GM19238 (cell line): Measurements from ENCODE around the gene STX17.
A peak's percentile ranks its signal among the peaks of the same experiment; 100 is the strongest.
"Not testable (repeated sequence)": the region's sequence is repeated elsewhere in the genome, so short reads cannot be mapped to it uniquely, and the experiment has no call there.

ENCODE experiments used
- DNase-seq: peaks from one replicate; pipeline ENCODE4 v3.0.0; 2011; ENCODE audit warnings: low spot score; ENCODE audit not compliant: insufficient read length

STX17 gene

DNA sequence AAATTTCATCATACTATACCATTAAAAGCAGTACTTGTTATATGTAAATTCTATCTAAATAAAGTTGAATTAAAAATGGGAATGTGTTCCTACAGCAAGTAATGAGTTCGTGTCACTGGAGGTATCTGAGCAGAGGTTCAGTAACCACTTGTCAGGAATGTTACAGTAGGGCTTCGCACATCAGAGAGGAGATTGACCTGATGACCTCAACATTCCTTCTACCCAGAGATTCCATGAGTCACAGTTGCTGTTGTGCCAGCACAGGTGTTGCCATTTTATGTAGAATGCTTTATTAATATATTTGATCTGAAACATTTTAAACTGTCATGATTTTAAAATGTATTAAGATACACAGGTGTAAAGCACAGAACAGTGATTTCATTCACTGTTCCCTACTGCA, 60.3 kb downstream of the STX17 start:
- no peak for DNase-seq

DNA sequence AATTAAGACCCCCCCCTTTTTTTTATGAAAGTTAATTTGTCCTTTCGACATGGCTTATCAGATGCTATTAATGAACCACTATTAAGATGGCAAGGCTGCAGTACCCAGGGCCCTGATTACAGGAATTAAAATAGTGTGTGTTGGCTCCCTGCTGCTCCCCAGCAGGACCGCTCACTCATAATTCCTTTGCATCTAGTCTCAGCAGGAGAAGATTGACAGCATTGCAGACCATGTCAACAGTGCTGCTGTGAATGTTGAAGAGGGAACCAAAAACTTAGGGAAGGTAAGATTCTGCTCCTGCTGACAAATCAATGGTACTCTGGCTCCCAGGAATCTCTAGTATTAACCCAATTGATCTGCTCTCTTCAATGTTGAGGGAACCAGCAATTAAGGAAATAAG, 61.0 kb downstream of the STX17 start:
- DNase-seq: no peak

DNA sequence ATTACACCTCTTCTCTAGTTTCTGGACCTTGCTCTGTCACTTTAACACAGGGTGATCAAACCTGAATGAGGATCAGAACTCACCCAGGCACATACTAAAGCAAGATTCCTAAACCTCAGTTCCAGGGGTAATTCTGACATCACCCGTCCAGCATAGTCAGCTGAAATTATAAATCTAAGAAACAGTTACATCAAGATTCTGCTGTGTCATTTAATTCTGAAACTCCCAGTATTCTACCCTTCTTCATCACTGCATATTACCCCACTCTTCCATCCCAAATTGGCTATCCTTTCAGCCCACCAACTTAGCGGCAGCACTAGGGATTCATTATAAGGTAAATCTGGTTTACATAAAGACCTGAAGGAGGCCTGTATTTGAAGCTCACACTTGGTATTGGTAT, 64.0 kb downstream of the STX17 start:
- no peak for DNase-seq

DNA sequence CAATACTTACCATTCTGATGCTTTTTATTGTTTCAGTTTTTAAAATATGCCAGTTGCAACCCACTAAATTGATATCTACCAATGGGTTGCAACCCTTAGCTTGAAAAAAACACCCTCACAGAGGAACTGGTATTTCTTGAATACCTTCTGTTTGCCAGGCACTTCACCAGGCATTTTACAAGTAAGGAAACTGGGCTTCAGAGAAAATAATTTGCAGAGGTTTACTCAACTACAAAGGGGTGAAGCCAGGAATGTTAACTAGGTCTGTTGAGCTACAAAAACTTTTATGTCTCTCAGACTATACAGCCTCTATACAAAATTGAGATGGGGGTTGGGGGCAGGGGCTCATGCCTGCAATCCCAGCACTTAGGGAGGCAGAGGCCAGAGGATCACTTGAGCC, 65.0 kb downstream of the STX17 start:
- no peak for DNase-seq

DNA sequence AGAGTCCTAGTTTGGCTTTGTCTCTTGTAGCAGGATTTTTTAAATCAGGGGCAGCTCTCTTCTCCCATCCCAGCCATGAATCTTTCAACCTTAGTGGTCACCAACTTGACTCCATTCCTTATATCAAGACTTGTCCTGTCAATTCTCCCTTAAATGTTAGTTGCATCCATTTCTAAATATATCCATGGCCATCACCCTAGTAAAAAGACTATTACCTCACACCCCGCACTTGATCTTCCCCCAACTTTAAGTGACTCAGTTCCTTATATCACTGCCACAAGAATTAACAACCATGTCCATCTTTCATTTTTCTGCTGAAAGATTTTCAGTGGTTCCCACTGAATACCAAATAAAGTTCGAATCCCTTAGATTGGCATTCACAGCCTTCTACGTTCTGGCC, 67.0 kb downstream of the STX17 start:
- DNase-seq: no peak

DNA sequence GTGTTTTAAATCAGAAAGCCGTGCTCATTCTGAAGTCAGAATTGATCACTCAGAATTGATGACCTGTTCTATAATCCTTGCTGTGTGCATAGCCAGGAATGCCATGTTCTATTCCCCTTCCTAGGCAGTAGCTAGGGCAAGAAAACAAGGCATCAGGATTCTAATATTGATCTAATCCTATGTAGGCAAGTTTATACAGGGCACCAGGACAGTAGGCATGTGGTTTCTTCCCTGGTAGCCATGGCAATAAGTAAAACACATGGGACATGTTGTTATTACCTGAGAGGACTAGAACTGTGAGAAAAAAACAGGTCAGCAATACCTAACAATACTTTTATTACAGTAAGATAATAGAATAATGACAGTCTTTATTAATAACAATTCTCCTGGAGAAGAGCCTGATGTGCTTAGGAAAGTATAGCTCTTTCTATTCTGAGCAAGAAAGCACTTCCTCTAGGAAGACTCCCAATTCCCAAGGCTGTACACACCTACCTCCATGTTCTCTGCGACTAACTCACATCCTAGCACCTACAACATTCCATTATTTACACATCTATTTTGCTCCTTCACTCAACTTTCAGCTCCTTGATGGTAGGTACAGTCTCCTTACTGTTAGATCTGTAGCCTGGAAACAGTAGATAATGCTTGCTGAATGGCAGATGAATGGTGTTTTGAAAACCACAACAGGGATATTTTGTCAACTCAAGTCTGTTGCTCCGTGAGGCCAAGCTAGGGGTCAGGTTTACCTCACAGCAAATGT, 70.8 kb downstream of the STX17 start:
- no peak for DNase-seq

DNA sequence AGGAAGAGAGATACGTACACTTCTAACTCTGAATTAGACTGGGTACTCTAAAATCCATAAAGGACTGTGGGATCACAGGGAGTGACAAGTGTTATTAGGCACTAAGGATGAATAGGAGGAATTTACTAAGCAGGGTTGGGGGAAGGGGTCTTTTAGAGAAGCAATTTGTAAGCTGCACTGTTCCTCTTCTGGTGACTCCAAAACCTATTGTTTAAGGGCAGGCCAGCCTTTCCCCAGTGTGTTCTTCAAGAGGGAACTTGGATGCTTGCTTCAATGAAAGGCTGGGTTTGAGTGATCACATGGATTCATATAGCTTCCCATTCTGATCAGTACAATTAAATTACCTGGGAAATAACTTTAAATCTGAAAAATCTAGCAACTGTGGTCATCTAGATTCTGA, 71.8 kb downstream of the STX17 start:
- no peak for DNase-seq

DNA sequence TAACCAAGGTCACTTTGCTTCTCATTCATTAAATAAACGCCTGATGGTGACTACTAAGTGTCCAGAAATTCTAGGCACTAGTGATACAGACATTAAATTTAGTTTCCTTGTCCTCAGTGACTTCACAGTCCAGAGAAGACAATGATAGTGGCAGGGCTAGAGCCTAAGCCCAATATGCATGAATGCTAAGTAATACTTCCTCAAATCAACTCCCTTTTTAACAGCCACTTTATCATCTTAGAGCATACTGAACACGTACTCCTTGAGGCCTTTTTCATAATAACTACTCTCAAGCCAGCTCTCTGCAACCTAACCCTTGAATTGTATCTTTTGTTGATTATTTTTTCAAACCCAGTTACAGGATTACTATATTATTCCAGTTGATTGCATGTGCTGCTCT, 74.1 kb downstream of the STX17 start:
- DNase-seq: no peak

DNA sequence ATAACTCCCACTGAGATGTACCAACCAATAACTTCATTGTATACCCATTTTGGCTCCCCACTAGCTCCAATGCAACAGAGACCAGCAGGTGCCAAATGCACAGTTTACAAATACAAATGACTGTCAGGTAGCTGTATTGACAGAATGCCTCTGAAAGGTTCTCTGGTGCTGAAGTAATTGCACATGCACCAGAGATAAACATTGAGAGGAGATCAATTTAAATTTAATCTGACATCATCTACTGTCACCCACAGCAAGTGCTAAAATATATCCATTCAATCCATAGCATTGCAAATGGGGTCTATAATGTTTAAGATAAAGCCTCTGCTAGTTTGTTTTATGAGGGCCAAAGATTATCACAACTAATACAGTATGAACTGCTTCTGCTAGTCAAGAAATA, 80.2 kb downstream of the STX17 start:
- DNase-seq: no peak

DNA sequence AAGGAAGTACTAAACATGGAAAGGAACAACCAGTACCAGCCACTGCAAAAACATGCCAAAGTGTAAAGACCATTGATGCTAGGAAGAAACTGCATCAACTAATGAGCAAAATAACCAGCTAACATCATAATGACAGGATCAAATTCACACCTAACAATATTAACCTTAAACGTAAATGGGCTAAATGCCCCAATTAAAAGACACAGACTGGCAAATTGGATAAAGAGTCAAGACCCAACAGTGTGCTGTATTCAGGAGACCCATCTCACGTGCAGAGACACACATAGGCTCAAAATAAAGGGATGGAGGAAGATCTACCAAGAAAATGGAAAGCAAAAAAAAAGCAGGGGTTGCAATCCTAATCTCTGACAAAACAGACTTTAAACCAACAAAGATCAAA, 84.1 kb downstream of the STX17 start:
- not testable (repeated sequence) for DNase-seq

DNA sequence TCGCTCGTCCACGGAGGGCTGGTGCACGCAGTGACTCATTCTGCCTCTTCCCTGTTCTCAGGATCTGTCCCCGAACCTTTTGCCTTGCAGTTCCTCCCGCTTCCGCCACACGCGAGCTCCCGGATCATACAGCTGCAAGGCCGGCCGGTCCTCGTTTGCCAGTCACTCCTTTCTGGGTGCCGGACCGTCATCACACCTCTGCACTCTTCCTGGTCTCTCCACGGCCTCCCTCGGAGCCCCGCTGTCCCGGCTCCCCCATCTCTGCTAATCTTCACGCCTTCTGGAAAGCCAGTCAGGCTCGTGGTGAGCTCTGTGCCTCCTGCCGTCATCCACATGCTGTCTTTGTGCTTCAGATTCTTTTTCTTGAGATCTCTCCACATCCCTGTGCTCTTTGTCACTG, 91.8 kb downstream of the STX17 start:
- DNase-seq: no peak

DNA sequence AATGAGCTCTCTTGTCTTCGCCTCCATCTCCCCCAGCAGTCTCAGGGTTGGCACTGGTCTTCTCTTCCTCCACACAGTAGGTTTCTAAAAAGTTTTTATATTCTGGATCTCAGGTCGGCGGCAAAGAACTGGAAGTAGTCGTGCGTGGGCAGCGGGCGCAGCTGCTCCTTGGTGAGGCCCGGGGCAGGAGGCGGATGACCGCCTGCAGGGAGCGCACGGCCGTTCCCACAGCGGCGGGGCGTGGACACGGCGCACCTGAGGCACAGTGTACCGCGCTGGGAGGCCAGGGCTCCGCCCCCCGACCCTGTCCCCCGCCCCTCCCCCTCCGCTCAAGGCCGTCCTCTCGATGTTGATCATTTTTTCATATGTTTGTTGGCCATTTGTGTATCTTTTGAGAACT, 92.4 kb downstream of the STX17 start:
- DNase-seq: no peak

DNA sequence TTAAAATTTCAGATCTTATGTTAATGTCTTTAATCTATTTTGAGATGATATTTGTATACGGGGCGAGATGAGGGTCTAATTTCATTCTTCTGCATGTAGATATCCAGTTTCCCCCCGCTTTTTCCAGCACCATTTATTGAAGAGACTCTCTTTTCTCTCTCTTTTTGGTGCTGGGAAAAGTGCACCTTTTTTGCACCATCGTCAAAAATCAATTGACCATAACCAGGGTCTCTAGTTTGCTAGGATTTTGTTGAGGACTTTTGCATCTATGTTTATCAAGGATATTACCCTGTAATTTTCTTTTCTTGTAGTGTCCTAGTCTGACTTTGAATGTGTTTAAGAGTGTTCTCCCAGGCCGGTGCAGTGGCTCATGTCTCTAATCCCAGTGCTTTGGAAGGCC, 93.3 kb downstream of the STX17 start:
- DNase-seq: no peak

DNA sequence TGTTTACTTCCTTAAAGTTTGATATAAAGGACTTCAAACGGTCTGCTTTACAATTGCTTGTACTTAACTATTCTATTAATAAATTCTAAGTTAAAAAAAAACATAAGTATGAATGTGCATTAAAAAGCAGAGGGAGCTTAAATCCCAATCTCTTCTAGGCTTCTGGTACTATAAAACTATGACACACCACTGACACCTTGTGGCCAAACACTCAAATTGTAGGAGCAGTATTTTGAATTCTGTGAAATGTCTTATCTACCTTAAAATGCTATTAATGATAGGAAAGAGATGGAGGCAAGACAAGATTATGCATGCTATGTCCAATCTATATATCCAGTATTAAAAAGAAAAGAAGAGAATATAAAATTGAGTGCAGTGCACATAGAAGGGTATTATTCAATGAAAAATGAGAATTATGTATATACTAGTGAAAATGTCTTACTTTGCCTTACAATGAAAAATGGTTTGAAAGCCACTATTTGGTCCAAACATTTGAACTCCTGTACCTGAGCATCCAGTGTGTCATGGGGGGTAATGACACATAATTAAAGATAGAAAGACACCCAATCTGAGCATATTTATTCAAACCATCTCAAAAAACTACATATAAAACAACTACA, 104.7 kb downstream of the STX17 start:
- DNase-seq: peak; percentile 6

DNA sequence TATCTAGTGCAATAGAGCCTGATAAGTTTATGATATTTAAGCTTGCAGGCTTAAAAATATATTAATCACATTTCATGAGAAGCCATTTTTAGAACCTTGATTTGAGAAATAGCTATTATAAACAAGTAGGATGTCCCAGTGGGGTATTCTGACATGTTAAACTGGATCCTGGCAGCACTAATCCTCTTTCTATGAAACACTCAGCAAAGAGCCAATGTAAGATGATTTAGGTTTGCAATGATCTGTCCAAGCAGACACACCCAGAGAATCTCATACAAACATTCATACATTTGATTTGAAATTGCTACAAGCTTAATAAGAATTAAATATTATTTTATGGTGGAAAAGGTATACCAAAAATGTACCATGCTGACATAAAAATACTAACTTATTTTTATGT, 105.8 kb downstream of the STX17 start:
- DNase-seq: no peak

DNA sequence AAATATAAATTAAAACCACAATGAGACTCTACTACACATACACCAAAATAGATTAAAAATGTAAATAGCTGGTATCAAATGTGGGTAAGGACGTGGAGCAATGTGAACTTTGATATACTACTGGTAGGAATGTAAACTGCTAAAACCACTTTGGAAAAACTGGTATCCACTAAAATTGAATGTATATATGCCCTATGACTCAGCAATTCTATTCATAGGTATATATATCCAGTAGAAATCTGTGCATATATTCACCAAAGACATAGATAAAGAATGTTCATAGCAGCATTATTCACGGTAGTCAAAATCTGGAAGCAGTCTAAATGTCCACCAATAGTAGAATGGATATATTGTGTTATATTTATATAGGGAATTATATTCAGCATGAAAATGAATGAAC, 107.1 kb downstream of the STX17 start:
- DNase-seq: no peak

DNA sequence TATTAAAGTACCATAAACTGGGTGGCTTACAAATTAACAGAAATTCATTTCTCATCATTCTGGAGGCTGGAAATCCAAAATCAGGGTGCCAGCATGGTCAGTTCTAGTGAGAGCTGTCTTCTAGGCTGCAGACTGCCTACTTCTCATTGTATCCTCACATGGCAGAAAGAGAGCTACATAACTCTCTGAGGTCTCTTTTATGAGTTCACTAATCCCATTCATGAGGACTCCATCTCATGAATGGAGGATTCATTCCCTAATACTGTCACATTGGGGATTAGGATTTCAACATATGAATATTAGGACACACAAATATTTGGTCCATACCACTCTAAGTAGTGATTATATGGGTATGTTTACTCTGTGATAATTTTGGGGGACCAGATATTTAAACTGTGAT, 108.4 kb downstream of the STX17 start:
- DNase-seq: no peak

DNA sequence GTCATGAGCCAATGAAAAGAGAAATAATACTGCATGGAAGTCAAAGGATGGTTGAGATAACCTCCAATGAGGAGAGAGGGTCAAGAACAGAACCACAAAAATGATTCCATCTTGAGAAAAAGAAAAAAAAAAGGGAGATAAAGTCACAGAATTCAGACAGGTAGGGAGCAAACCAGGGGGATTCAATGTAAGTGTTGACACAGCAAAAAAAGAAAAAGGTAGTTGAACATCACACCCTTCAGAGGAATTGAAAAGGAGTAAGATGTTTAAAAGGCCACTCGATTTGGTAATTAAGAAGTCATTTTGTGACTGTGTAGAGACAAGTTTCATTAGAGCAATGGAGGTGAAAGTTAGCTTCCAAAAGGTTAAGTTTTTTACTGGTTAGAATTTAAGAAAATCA, 113.1 kb downstream of the STX17 start:
- no peak for DNase-seq
